HG02623 (cell line): Measurements from ENCODE around the gene TEX19.
"Not testable (repeated sequence)": the region's sequence is repeated elsewhere in the genome, so short reads cannot be mapped to it uniquely, and the experiment has no call there.

Source experiments
- ATAC-seq: cut with Tn5 transposase; IDR thresholded peaks from one replicate; pipeline ENCODE4 v1.9.1; 2021; ENCODE audit warnings: moderate library complexity; ENCODE audit not compliant: unreplicated experiment

TEX19 gene

GRCh38 chr17:82374626-82375331 is 15.7 kb downstream of the TEX19 start:
- no peak for ATAC-seq

GRCh38 chr17:82375359-82376041 is 16.5 kb downstream of the TEX19 start:
- ATAC-seq: no peak

GRCh38 chr17:82376042-82376730 is 17.1 kb downstream of the TEX19 start:
- no peak for ATAC-seq

GRCh38 chr17:82377294-82377693 is 18.2 kb downstream of the TEX19 start:
- not testable (repeated sequence) for ATAC-seq

- no peak for ATAC-seq
Measured at GRCh38 chr17:82377924-82378740, 19.1 kb downstream of the TEX19 start.

- no peak for ATAC-seq
Measured at GRCh38 chr17:82378741-82379021, 19.6 kb downstream of the TEX19 start.

GRCh38 chr17:82380860-82381702 is 22.0 kb downstream of the TEX19 start:
- ATAC-seq: no peak

- ATAC-seq: not testable (repeated sequence)
Measured at GRCh38 chr17:82381703-82382009, 22.6 kb downstream of the TEX19 start.

GRCh38 chr17:82382220-82382932 is 23.3 kb downstream of the TEX19 start:
- ATAC-seq: not testable (repeated sequence)

- ATAC-seq: no peak
Measured at GRCh38 chr17:82382933-82383255, 23.8 kb downstream of the TEX19 start.

- ATAC-seq: no peak
Measured at GRCh38 chr17:82383411-82383810, 24.4 kb downstream of the TEX19 start.

GRCh38 chr17:82384051-82384729 is 25.1 kb downstream of the TEX19 start:
- ATAC-seq: no peak

GRCh38 chr17:82384730-82385481 is 25.9 kb downstream of the TEX19 start:
- ATAC-seq: no peak

GRCh38 chr17:82385559-82386254 is 26.7 kb downstream of the TEX19 start:
- no peak for ATAC-seq

GRCh38 chr17:82386255-82386831 is 27.3 kb downstream of the TEX19 start:
- no peak for ATAC-seq

- ATAC-seq: no peak
Measured at GRCh38 chr17:82386881-82387704, 28.0 kb downstream of the TEX19 start.

GRCh38 chr17:82387705-82388106 is 28.7 kb downstream of the TEX19 start:
- no peak for ATAC-seq
